ENCODE results near the gene RPS3. TPM values are rescaled to one million over a fixed set of nuclear protein-coding genes. Genes with fewer than 3 reads are reported as not detected.

RPS3 gene
- polyA plus RNA-seq, 1 of the 3 experiments (the other 2 are of a cell fraction), result 4,540 TPM

GRCh38 chr11:75439495-75440120 is 40.3 kb downstream of the RPS3 start:
- H3K4me2 ChIP-seq, result no peak overlapping the region
- CTCF ChIA-PET, result interaction anchor here (0.8 to 8.5 kb wide), 6 partner anchors 14 to 88 kb away, joined by 3 to 275 read pairs (median 6); partner anchors contain the start of gene GDPD5
- TF ChIP-seq RFX5 (IDR thresholded peaks at IDR 0.05; ENCODE audit: low read length) (no peak), USF2 (IDR thresholded peaks at IDR 0.05; ENCODE audit: borderline replicate concordance, low read depth, low read length) (no peak), ELF1 (IDR thresholded peaks at IDR 0.05) (no peak), TCF12 (IDR thresholded peaks at IDR 0.05) (no peak), TEAD4 (IDR thresholded peaks at IDR 0.05; ENCODE audit: borderline replicate concordance, insufficient read depth) (no peak), EP300 (IDR thresholded peaks at IDR 0.05; ENCODE audit: borderline replicate concordance in 1 of 2, low read depth in 1 of 2, low read length in 1 of 2) (no peak), PBX3 (IDR thresholded peaks at IDR 0.05) (no peak), SIN3A (IDR thresholded peaks at IDR 0.05; ENCODE audit: borderline replicate concordance, low read depth, low read length) (no peak), MAX (IDR thresholded peaks at IDR 0.05; ENCODE audit: low read depth) (no peak), YY1 (IDR thresholded peaks at IDR 0.05; ENCODE audit: low read depth) (no peak), MEF2A (IDR thresholded peaks at IDR 0.05; ENCODE audit: borderline replicate concordance, low read depth) (no peak), SMC3 (IDR thresholded peaks at IDR 0.05; ENCODE audit: low read depth, low read length) (no peak), JUND (IDR thresholded peaks at IDR 0.05) (no peak), RCOR1 (IDR thresholded peaks at IDR 0.05; ENCODE audit: low read length) (no peak), MXI1 (IDR thresholded peaks at IDR 0.05; ENCODE audit: low read depth, low read length) (no peak), IRF3 (IDR thresholded peaks at IDR 0.05; ENCODE audit: low read depth, low read length) (no peak), EZH2phosphoT487 (IDR thresholded peaks at IDR 0.05; ENCODE audit: borderline replicate concordance, low read depth) (no peak), FOXM1 (IDR thresholded peaks at IDR 0.05; ENCODE audit: low read depth) (no peak)
- H3K9me2 ChIP-seq, result no peaks in the 10 kb centered on the region
- no peak for DNase-seq
- no peaks in the 10 kb centered on the region for H3K9me3 ChIP-seq
- 57% methylated on average over 5 of the region's 13 CpGs for WGBS (ENCODE audit: low lambda C conversion rate)
- H3K79me2 ChIP-seq (ENCODE audit: insufficient read depth), result no peaks in the 10 kb centered on the region
- no peaks in the 10 kb centered on the region for H4K20me1 ChIP-seq (ENCODE audit: insufficient read depth)
- no peak overlapping the region for H3K9ac ChIP-seq
- no peak overlapping the region for H3K27ac ChIP-seq (ENCODE audit: low read depth in 2 of 2, low read length in 1 of 2)
- H3F3A ChIP-seq (replicated peaks; ENCODE audit: insufficient read depth), result no peaks in the 10 kb centered on the region
- no peaks in the 10 kb centered on the region for H3K27me3 ChIP-seq (ENCODE audit: insufficient read depth)
- no peak overlapping the region for H2AFZ ChIP-seq (ENCODE audit: low read depth)
- no peaks in the 10 kb centered on the region for H3K36me3 ChIP-seq (replicated peaks in 1 of 2; ENCODE audit: control insufficient read depth in 1 of 2, insufficient read depth in 2 of 2, low read length in 1 of 2)
- H3K4me3 ChIP-seq (ENCODE audit: low read depth in 2 of 2, low read length in 1 of 2), result no peak overlapping the region
- POLR2A ChIA-PET, result no interaction called here
- H3K4me1 ChIP-seq (ENCODE audit: control insufficient read depth in 1 of 2, insufficient read depth in 2 of 2, low read depth in 1 of 2, low read length in 1 of 2), result no peaks in the 10 kb centered on the region
